Measurements from ENCODE around the gene AR. TPM values are rescaled to one million over a fixed set of nuclear protein-coding genes. Genes with fewer than 3 reads are reported as not detected.
A peak's percentile ranks its signal among the peaks of the same experiment; 100 is the strongest.

Gene AR
- total RNA-seq, 1 donor, result 4.8 TPM

DNA sequence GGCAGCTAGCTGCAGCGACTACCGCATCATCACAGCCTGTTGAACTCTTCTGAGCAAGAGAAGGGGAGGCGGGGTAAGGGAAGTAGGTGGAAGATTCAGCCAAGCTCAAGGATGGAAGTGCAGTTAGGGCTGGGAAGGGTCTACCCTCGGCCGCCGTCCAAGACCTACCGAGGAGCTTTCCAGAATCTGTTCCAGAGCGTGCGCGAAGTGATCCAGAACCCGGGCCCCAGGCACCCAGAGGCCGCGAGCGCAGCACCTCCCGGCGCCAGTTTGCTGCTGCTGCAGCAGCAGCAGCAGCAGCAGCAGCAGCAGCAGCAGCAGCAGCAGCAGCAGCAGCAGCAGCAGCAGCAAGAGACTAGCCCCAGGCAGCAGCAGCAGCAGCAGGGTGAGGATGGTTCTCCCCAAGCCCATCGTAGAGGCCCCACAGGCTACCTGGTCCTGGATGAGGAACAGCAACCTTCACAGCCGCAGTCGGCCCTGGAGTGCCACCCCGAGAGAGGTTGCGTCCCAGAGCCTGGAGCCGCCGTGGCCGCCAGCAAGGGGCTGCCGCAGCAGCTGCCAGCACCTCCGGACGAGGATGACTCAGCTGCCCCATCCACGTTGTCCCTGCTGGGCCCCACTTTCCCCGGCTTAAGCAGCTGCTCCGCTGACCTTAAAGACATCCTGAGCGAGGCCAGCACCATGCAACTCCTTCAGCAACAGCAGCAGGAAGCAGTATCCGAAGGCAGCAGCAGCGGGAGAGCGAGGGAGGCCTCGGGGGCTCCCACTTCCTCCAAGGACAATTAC, 1.4 kb downstream of the AR start:
- DNase-seq (ENCODE audit: low read depth), result peak; percentile 40
- TF ChIP-seq, protein P1, sequence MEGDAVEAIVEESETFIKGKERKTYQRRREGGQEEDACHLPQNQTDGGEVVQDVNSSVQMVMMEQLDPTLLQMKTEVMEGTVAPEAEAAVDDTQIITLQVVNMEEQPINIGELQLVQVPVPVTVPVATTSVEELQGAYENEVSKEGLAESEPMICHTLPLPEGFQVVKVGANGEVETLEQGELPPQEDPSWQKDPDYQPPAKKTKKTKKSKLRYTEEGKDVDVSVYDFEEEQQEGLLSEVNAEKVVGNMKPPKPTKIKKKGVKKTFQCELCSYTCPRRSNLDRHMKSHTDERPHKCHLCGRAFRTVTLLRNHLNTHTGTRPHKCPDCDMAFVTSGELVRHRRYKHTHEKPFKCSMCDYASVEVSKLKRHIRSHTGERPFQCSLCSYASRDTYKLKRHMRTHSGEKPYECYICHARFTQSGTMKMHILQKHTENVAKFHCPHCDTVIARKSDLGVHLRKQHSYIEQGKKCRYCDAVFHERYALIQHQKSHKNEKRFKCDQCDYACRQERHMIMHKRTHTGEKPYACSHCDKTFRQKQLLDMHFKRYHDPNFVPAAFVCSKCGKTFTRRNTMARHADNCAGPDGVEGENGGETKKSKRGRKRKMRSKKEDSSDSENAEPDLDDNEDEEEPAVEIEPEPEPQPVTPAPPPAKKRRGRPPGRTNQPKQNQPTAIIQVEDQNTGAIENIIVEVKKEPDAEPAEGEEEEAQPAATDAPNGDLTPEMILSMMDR (IDR thresholded peaks at IDR 0.05; ENCODE audit: insufficient read depth, low read length), result no peak
- peak overlapping the region; percentile 74 for H3K4me3 ChIP-seq (ENCODE audit: low read depth, low read length)

DNA sequence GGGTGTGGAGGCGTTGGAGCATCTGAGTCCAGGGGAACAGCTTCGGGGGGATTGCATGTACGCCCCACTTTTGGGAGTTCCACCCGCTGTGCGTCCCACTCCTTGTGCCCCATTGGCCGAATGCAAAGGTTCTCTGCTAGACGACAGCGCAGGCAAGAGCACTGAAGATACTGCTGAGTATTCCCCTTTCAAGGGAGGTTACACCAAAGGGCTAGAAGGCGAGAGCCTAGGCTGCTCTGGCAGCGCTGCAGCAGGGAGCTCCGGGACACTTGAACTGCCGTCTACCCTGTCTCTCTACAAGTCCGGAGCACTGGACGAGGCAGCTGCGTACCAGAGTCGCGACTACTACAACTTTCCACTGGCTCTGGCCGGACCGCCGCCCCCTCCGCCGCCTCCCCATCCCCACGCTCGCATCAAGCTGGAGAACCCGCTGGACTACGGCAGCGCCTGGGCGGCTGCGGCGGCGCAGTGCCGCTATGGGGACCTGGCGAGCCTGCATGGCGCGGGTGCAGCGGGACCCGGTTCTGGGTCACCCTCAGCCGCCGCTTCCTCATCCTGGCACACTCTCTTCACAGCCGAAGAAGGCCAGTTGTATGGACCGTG, 2.2 kb downstream of the AR start:
- peak; percentile 27 for DNase-seq (ENCODE audit: low read depth)
- TF ChIP-seq, protein P1 (IDR thresholded peaks at IDR 0.05; ENCODE audit: insufficient read depth, low read length), result no peak
- H3K4me3 ChIP-seq (ENCODE audit: low read depth, low read length), result peak overlapping the region; percentile 74

DNA sequence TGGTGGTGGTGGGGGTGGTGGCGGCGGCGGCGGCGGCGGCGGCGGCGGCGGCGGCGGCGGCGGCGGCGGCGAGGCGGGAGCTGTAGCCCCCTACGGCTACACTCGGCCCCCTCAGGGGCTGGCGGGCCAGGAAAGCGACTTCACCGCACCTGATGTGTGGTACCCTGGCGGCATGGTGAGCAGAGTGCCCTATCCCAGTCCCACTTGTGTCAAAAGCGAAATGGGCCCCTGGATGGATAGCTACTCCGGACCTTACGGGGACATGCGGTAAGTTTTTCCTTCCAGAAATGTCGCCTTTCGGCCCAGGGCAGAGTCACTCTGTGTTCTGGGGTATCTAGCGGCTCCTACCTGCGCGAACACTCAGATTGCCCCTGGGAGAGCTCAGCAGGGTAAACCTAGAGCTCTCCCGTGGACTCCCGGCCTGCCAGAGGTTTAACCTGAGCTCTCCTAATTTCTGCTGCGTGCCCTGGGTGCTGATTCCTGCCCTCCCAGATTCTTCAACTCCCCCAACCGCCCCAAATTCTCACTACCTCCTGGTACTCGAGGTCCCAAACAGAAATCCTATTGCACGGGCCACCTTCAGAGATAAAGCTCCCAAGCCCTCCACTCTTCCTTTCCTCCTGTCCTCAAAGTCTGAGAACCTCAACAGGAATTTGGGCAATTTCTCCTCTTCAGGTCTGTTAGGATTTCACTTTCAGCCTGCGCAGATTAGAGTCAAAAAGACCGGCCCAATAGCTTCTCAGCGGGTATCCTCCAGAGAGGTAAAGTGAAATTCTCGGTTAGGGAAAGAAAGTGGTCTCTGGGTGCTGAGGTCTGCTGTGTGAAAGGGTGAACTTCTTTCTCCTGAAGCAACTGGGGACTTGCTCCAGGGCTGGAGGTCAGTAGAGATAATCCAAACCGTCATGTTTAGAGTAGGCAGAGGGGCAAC, 2.9 kb downstream of the AR start:
- DNase-seq (ENCODE audit: low read depth), result peak; percentile 22
- TF ChIP-seq, protein P1 (IDR thresholded peaks at IDR 0.05; ENCODE audit: insufficient read depth, low read length), result no peak
- H3K4me3 ChIP-seq (ENCODE audit: low read depth, low read length), result peak overlapping the region; percentile 74

DNA sequence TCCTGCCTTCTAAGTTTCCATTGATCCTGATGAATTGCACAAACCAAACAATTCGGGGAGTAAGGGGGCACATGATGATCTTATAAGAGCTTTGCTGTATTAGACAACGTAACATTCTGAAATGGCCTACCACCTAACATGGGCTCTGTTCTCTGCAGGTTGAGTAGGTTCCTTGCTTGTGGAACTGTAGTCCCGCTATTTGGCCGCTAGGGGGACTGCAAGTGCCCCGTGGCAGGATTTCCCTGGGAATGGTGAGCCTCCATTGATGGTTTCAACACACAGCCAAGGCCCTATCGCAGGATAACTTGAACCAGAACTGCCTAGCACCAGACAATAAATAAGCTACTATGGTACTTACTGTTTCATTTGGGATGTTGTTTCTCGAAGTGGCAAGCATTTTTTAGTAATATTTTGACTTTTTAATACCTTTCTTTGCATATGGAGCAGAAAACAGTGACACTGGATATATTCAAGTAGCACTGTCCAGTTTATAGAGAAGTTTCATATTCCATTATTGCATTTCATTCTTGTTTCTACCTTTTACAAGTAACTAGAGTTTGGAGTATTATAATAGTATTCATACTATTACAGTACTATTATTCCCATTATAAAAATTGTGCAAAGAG, 11.9 kb downstream of the AR start:
- H3K4me3 ChIP-seq (ENCODE audit: low read depth, low read length), result no peak overlapping the region
- peak; percentile 59 for DNase-seq (ENCODE audit: low read depth)
- TF ChIP-seq, protein P1 (IDR thresholded peaks at IDR 0.05; ENCODE audit: insufficient read depth, low read length), result peak; percentile 89

DNA sequence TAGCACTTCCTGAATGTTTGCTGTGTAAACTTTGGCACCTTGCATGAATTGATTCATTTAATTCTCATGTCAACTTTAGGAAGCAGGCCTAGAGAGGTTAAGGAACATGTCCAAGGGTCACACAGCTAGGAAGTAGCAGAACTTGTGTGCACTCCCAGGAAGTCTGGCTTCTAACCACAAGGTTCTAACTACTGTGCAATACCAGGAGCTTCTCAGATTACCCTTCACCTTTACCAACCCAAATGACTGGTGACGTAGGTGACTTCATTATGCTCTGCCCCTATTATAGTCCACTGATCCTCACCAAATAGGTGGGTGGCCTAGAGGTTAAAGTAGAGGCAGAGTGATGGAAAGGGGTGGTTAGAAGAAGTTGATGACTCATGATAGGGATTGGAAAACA, 14.4 kb downstream of the AR start:
- TF ChIP-seq, protein P1 (IDR thresholded peaks at IDR 0.05; ENCODE audit: insufficient read depth, low read length), result no peak
- DNase-seq (ENCODE audit: low read depth), result no peak
- no peak overlapping the region for H3K4me3 ChIP-seq (ENCODE audit: low read depth, low read length)

All from fibroblast of the aortic adventitia (primary cell).